K562 (cell line): ENCODE measurements around the gene TEDC1. TPM values are rescaled to one million over a fixed set of nuclear protein-coding genes. Genes with fewer than 3 reads are reported as not detected.
A peak's percentile ranks its signal among the peaks of the same experiment; 100 is the strongest.

Experiments used
- CBX1 ChIP-seq: sonication (generic); IDR thresholded peaks from 2 replicates; pipeline ENCODE4 v1.6.1; 2016; ENCODE audit warnings: antibody characterized with exemption, low read depth, mild to moderate bottlenecking
- CBX5 ChIP-seq: IDR thresholded peaks from 2 replicates; pipeline ENCODE4 v1.6.1; 2014; ENCODE audit warnings: low read depth, borderline replicate concordance
- CHCHD3 ChIP-seq: fragments of 250-450 bp; sonication (Bioruptor Pico); IDR thresholded peaks from 2 replicates; pipeline ENCODE4 v2.1.2; 2022; ENCODE audit warnings: mild to moderate bottlenecking
- ELK3 ChIP-seq: fragments of 450-650 bp; formaldehyde crosslinking; IDR thresholded peaks from 2 replicates; pipeline ENCODE4 v1.4.0; 2020; ENCODE audit warnings: mild to moderate bottlenecking
- HNRNPL ChIP-seq: fragments of 200-400 bp; formaldehyde crosslinking; IDR thresholded peaks from 2 replicates; pipeline ENCODE4 v1.6.1; 2017; ENCODE audit warnings: low read depth, mild to moderate bottlenecking, low read length
- ZBTB7A ChIP-seq: IDR thresholded peaks from 2 replicates; pipeline ENCODE4 v1.6.1; 2011; ENCODE audit warnings: low read depth, mild to moderate bottlenecking, low read length, moderate library complexity, borderline replicate concordance; ENCODE audit not compliant: control insufficient read depth
- polyA plus RNA-seq, 8 experiments: library from polyadenylated mRNA; depleted of rRNA in 4 of 8; stranded (reverse) in 5 of 8; unstranded in 3 of 8; fragments of >200 nt; fragmentation: Nextera tagmentation in 2 of 8; fragmentation: Illumina TruSeq in 1 of 8; extraction: Ambion mirVana in 2 of 8; extraction: Trizol in 1 of 8; gene quantifications; 2 replicates each; pipeline versions ENCODE4 v1.2.1 to v1.2.3, GENCODE V29; 2011 to 2014; ENCODE audit warnings: inconsistent platforms in 1 of 8, missing spikeins in 1 of 8
- total RNA-seq, 7 experiments: library from RNA; depleted of rRNA in 6 of 7; stranded (reverse); fragments of >200 nt in 6 of 7; fragmentation: Illumina TruSeq in 2 of 7; extraction: Trizol in 2 of 7; gene quantifications; 2 replicates each; pipeline versions ENCODE4 v1.2.1 to v1.2.3, GENCODE V29; 2011 to 2021; ENCODE audit warnings: low replicate concordance in 1 of 7
- TF ChIP-seq, protein P1 (sequence below): fragments of 250-450 bp; sonication (Bioruptor Pico); IDR thresholded peaks from 2 replicates; pipeline ENCODE4 v1.4.0; 2020; ENCODE audit warnings: mild to moderate bottlenecking
- TF ChIP-seq, protein P2 (sequence below): sonication (generic); formaldehyde crosslinking; IDR thresholded peaks from 2 replicates; pipeline ENCODE4 v1.8.1; 2023; ENCODE audit warnings: mild to moderate bottlenecking, missing genetic modification reagents, moderate library complexity

TEDC1 gene
- total and polyA plus RNA-seq, 9 of the 15 experiments (the other 6 are each of a cell fraction or from before 2014, with no cell fraction given), result 0.21 to 28.3 (median 5.9) TPM

DNA sequence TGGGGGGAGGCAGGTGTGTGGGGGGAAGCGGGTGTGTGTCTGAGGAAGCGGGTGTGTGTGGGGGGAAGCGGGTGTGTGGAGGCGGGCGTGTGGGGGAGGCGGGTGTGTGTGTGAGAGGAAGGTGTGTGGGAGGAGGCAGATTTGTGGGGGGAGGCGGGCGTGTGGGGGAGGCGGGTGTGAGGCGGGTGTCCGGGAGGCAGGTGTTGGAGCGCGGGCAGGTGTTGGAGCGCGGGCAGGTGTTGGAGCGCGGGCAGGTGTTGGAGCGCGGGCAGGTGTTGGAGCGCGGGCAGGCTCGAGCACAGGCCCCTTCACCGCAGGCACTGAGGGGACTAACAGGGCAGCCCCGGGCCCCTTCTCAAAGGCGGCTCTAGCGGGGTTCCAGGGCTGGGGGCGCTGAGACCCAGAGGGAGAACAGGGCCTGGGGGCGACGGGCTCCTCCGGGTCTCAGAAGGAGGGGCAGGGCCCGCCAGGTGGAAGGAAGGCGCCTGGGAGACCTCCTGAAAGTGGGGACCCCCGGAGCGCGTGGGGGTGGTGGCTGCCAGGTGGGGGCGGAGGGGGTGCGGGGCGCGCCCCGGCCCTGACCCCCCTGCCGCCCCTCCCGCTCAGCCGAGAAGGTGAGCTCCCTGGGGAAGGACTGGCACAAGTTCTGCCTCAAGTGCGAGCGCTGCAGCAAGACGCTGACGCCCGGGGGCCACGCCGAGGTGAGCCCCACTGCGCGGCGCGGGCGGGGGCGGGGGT is 13.2 kb upstream of the TEDC1 start (continued):
- TF ChIP-seq, protein P1, sequence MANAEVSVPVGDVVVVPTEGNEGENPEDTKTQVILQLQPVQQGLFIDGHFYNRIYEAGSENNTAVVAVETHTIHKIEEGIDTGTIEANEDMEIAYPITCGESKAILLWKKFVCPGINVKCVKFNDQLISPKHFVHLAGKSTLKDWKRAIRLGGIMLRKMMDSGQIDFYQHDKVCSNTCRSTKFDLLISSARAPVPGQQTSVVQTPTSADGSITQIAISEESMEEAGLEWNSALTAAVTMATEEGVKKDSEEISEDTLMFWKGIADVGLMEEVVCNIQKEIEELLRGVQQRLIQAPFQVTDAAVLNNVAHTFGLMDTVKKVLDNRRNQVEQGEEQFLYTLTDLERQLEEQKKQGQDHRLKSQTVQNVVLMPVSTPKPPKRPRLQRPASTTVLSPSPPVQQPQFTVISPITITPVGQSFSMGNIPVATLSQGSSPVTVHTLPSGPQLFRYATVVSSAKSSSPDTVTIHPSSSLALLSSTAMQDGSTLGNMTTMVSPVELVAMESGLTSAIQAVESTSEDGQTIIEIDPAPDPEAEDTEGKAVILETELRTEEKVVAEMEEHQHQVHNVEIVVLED (CRISPR knock-in tag), result no peak
- no peak for TF ChIP-seq CBX1
- no peak for TF ChIP-seq CBX5
- TF ChIP-seq ELK3 (CRISPR knock-in tag), result no peak
- TF ChIP-seq, protein P2, sequence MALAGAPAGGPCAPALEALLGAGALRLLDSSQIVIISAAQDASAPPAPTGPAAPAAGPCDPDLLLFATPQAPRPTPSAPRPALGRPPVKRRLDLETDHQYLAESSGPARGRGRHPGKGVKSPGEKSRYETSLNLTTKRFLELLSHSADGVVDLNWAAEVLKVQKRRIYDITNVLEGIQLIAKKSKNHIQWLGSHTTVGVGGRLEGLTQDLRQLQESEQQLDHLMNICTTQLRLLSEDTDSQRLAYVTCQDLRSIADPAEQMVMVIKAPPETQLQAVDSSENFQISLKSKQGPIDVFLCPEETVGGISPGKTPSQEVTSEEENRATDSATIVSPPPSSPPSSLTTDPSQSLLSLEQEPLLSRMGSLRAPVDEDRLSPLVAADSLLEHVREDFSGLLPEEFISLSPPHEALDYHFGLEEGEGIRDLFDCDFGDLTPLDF (CRISPR knock-in tag), result no peak
- TF ChIP-seq HNRNPL, result no peak
- TF ChIP-seq ZBTB7A, result 0 out of 2 replicates have a peak, but pooled peaks have one; percentile 39
- TF ChIP-seq CHCHD3 (CRISPR knock-in tag), result no peak
